ENCODE results near the gene ELMO3. TPM values are rescaled to one million over a fixed set of nuclear protein-coding genes. Genes with fewer than 3 reads are reported as not detected.

Gene ELMO3
- total and polyA plus RNA-seq, 2 of the 13 experiments (the other 11 are each of a cell fraction or from before 2014, with no cell fraction given) = 2.6 to 4.0 TPM

DNA sequence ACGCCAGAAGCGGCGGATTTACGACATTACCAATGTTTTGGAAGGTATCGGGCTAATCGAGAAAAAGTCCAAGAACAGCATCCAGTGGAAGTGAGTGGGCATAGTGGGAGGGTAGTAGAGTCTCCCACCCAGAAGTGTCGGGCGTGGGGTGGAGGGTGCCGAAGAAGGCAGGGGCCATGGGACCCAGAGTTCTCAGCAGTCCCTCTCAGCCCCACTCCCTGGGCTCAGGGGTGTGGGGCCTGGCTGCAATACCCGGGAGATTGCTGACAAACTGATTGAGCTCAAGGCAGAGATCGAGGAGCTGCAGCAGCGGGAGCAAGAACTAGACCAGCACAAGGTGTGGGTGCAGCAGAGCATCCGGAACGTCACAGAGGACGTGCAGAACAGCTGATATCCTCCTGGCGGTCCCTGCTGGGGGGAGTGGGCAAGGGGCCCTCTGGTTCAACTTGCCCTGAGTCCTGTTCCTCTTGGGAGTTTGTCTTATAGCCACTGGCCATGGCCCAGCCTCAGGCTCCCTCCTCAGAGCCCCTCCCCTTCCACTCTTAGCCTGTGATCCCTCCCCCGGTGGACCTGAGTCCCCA, 6.1 kb upstream of the ELMO3 start:
- FAIRE-seq (no peak), ATAC-seq (no peak), DNase-seq (ENCODE audit: low spot score) (no peak)
- intact Hi-C loops (cut with micrococcal nuclease; ENCODE audit: unreplicated experiment) (loop anchor here (2.0 kb wide), 1 partner anchor 54 kb away; the partner anchor contains the start of gene FHOD1), in situ Hi-C loops (cut with HindIII; ENCODE audit: extremely low pct_ligation_motif_present, low pct_unique_long_range_greater_than_20kb) (no loop called here)
- Histone ChIP-seq H3K4me1 (ENCODE audit: insufficient read depth, low read length) (peaks cover 38% of the 10 kb centered on the region), H3K36me3 (replicated peaks in 1 of 2; ENCODE audit: control insufficient read depth in 1 of 2, insufficient read depth in 2 of 2, low read length in 2 of 2) (peaks cover 29 to 43% of the 10 kb centered on the region in 2 experiments), H3K79me2 (ENCODE audit: insufficient read depth, low read length) (peaks cover 21% of the 10 kb centered on the region), H3K27me3 (ENCODE audit: control insufficient read depth in 1 of 2, insufficient read depth in 2 of 2, low read length in 2 of 2) (peaks cover 4 to 16% of the 10 kb centered on the region in 2 experiments; a peak in 2 of 5 replicates), H4K20me1 (ENCODE audit: insufficient read depth, low read length) (no peaks in the 10 kb centered on the region; the same call in 1 of the 2 replicates), H3K9ac (ENCODE audit: insufficient read depth, low read depth, low read length) (peak overlapping the region; percentile 98), H3K4me2 (ENCODE audit: low read depth, low read length) (peak overlapping the region; percentile 97), H3K9me3 (ENCODE audit: low read length) (no peaks in the 10 kb centered on the region), H2AFZ (ENCODE audit: low read length) (no peak overlapping the region), H3K4me3 (replicated peaks in 1 of 3; ENCODE audit: insufficient read depth in 1 of 3, low read depth in 2 of 3, low read length in 3 of 3) (peak overlapping the region; percentile 84 to 99 (median 97)), H3K27ac (ENCODE audit: extremely low read length, insufficient read depth, low read length) (peak overlapping the region; percentile 59)
- ChIA-PET CTCF (ENCODE audit: low intra/inter-chr PET ratio, low total read pairs) (no interaction called here), POLR2A (interaction anchor here (0.9 to 1.9 kb wide), 6 partner anchors 7 to 55 kb away, joined by 3 to 8 read pairs (median 4); partner anchors contain the start of genes FHOD1, NOL3 and TMEM208)
- no TSS peak for BruUV-seq (replicated peaks)
- WGBS (ENCODE audit: low lambda C conversion rate) = 8% methylated on average over 17 of the region's 17 CpGs
- TF ChIP-seq CEBPB (IDR thresholded peaks at IDR 0.05; ENCODE audit: borderline replicate concordance, low read depth, low read length) = no peak
- no peak for TF ChIP-seq ZNF713 (CRISPR knock-in tag; IDR thresholded peaks at IDR 0.05)
- no peak for TF ChIP-seq ATF7-NPFF (CRISPR knock-in tag; IDR thresholded peaks at IDR 0.05; ENCODE audit: low read depth)
- peak; percentile 86; the same call in 1 of the 2 replicates for TF ChIP-seq ZNF572 (CRISPR knock-in tag; IDR thresholded peaks at IDR 0.05)
- no peak for TF ChIP-seq ZNF577 (CRISPR knock-in tag; IDR thresholded peaks at IDR 0.05; ENCODE audit: borderline replicate concordance, low read depth)
- TF ChIP-seq, protein P1, sequence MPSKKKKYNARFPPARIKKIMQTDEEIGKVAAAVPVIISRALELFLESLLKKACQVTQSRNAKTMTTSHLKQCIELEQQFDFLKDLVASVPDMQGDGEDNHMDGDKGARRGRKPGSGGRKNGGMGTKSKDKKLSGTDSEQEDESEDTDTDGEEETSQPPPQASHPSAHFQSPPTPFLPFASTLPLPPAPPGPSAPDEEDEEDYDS (CRISPR knock-in tag; IDR thresholded peaks at IDR 0.05) = no peak
- TF ChIP-seq ZNF160 (CRISPR knock-in tag; IDR thresholded peaks at IDR 0.05) = no peak
- no peak for TF ChIP-seq MTF1 (CRISPR knock-in tag; IDR thresholded peaks at IDR 0.05)
- TF ChIP-seq, protein P2, sequence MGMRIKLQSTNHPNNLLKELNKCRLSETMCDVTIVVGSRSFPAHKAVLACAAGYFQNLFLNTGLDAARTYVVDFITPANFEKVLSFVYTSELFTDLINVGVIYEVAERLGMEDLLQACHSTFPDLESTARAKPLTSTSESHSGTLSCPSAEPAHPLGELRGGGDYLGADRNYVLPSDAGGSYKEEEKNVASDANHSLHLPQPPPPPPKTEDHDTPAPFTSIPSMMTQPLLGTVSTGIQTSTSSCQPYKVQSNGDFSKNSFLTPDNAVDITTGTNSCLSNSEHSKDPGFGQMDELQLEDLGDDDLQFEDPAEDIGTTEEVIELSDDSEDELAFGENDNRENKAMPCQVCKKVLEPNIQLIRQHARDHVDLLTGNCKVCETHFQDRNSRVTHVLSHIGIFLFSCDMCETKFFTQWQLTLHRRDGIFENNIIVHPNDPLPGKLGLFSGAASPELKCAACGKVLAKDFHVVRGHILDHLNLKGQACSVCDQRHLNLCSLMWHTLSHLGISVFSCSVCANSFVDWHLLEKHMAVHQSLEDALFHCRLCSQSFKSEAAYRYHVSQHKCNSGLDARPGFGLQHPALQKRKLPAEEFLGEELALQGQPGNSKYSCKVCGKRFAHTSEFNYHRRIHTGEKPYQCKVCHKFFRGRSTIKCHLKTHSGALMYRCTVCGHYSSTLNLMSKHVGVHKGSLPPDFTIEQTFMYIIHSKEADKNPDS (CRISPR knock-in tag; IDR thresholded peaks at IDR 0.05) = no peak
- TF ChIP-seq, protein P3, sequence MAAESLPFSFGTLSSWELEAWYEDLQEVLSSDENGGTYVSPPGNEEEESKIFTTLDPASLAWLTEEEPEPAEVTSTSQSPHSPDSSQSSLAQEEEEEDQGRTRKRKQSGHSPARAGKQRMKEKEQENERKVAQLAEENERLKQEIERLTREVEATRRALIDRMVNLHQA (CRISPR knock-in tag; IDR thresholded peaks at IDR 0.05) = no peak
- no peak for TF ChIP-seq JARID2 (CRISPR knock-in tag; IDR thresholded peaks at IDR 0.05; ENCODE audit: insufficient replicate concordance)
- TF ChIP-seq GATAD1 (CRISPR knock-in tag; IDR thresholded peaks at IDR 0.05) = no peak
- TF ChIP-seq SALL1 (CRISPR knock-in tag; IDR thresholded peaks at IDR 0.05) = 0 out of 2 replicates have a peak, but pooled peaks have one; percentile 16
- TF ChIP-seq ZNF224 (CRISPR knock-in tag; IDR thresholded peaks at IDR 0.05) = no peak
- no peak for TF ChIP-seq SRY (CRISPR knock-in tag; IDR thresholded peaks at IDR 0.05)
- TF ChIP-seq, protein P4, sequence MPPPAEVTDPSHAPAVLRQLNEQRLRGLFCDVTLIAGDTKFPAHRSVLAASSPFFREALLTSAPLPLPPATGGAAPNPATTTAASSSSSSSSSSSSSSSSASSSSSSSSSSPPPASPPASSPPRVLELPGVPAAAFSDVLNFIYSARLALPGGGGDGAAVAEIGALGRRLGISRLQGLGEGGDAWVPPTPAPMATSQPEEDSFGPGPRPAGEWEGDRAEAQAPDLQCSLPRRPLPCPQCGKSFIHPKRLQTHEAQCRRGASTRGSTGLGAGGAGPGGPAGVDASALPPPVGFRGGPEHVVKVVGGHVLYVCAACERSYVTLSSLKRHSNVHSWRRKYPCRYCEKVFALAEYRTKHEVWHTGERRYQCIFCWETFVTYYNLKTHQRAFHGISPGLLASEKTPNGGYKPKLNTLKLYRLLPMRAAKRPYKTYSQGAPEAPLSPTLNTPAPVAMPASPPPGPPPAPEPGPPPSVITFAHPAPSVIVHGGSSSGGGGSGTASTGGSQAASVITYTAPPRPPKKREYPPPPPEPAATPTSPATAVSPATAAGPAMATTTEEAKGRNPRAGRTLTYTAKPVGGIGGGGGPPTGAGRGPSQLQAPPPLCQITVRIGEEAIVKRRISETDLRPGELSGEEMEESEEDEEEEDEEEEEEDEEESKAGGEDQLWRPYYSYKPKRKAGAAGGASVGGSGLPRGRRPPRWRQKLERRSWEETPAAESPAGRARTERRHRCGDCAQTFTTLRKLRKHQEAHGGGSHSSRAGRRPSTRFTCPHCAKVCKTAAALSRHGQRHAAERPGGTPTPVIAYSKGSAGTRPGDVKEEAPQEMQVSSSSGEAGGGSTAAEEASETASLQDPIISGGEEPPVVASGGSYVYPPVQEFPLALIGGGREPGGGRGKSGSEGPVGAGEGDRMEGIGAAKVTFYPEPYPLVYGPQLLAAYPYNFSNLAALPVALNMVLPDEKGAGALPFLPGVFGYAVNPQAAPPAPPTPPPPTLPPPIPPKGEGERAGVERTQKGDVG (CRISPR knock-in tag; IDR thresholded peaks at IDR 0.05; ENCODE audit: borderline replicate concordance) = no peak
- no peak for TF ChIP-seq MZF1 (CRISPR knock-in tag; IDR thresholded peaks at IDR 0.05; ENCODE audit: borderline replicate concordance)
- TF ChIP-seq SYNCRIP (IDR thresholded peaks at IDR 0.05; ENCODE audit: insufficient read depth, low read depth, low read length) = no peak
- TF ChIP-seq ZBTB8A (CRISPR knock-in tag; IDR thresholded peaks at IDR 0.05; ENCODE audit: borderline replicate concordance, low read depth) = no peak

Data from HepG2 (cell line).